ENCODE measurements around the gene POMT1. TPM values are rescaled to one million over a fixed set of nuclear protein-coding genes. Genes with fewer than 3 reads are reported as not detected.

Gene POMT1
- total RNA-seq, 1 donor from 2014 or later: 14.5 TPM

DNA sequence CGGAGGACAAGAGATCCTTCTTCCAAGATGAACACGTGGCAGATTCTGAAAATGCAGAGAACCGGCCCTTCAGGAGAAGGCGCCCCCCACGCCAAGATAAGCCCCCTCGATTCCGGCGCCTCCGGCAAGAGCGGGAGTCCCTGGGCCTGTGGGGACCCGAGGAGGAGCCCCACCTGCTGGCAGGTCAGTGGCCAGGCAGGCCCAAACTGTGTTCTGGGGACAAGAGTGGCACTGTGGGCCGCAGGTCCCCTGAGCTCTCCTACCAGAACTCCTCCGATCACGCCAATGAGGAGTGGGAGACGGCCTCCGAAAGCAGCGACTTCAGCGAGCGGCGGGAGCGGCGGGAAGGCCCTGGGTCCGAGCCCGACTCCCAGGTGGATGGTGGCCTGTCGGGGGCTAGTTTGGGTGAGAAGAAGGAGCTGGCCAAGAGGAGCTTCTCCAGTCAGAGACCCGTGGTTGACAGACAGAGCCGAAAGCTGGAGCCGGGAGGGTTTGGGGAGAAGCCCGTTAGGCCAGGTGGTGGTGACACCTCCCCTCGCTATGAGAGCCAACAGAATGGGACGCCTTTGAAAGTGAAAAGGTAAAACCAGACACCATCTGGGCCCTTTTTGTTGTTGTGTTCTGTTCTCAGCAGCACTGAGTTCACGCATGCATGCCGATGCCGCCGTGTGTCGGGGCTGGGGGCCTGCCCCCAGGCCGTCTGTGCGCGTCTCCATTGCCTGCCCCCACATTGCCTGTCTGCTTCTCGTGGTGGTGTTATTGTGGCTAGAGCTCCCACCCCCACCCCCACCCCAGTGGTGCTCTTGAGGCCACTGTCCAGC, 26.6 kb upstream of the POMT1 start:
- Histone ChIP-seq H3K9me3 (no peaks in the 10 kb centered on the region), H3K4me3 (no peak overlapping the region), H3K27ac (no peak overlapping the region), H3K4me1 (no peaks in the 10 kb centered on the region), H3K27me3 (no peaks in the 10 kb centered on the region), H3K36me3 (peaks cover 0 to 97% of the 10 kb centered on the region in 2 donors)
- TF ChIP-seq, protein P1, sequence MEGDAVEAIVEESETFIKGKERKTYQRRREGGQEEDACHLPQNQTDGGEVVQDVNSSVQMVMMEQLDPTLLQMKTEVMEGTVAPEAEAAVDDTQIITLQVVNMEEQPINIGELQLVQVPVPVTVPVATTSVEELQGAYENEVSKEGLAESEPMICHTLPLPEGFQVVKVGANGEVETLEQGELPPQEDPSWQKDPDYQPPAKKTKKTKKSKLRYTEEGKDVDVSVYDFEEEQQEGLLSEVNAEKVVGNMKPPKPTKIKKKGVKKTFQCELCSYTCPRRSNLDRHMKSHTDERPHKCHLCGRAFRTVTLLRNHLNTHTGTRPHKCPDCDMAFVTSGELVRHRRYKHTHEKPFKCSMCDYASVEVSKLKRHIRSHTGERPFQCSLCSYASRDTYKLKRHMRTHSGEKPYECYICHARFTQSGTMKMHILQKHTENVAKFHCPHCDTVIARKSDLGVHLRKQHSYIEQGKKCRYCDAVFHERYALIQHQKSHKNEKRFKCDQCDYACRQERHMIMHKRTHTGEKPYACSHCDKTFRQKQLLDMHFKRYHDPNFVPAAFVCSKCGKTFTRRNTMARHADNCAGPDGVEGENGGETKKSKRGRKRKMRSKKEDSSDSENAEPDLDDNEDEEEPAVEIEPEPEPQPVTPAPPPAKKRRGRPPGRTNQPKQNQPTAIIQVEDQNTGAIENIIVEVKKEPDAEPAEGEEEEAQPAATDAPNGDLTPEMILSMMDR (IDR thresholded peaks at IDR 0.05): peak in 1 of 3 experiments; percentile 9
- TF ChIP-seq POLR2A (IDR thresholded peaks at IDR 0.05) (no peak), POLR2AphosphoS5 (IDR thresholded peaks at IDR 0.05; ENCODE audit: insufficient read depth in 1 of 2, low read depth in 1 of 2) (peak in 1 of 2 donors; percentile 19)
- intact Hi-C loops (cut with DNase I): no loop called here
- DNase-seq (ENCODE audit: extremely low spot score in 2 of 2): no peak

DNA sequence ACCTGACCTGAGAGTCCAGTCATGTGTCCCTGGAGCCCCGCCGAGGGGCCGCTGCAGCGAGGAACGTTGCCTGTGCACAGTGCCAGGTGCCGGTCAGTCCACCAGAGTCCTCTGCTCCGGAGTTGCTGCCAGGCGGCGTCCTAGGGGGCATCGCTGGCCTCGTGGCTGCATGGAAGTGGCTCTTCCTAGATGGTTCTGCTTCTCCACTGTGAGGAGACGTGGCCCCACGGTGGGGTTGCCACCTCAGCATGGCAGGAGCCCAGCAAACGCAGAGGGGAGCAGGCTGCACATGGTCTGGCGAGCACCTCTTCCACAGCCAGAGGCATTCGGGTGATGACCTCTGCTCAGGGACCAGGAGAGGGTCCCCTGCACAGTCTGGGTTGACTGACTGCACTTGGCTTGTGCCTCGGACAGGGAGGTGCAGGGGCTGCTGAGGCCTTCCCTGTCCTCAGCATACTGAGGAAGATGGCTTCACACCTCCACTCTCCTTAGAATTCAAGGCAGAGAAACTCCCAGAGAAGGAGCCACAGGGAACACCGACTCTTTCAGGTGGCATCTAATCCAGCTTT, 25.9 kb upstream of the POMT1 start:
- Histone ChIP-seq H3K4me3 (no peak overlapping the region), H3K4me1 (peaks cover 5% of the 10 kb centered on the region), H3K27me3 (no peaks in the 10 kb centered on the region), H3K27ac (no peak overlapping the region), H3K9me3 (no peaks in the 10 kb centered on the region), H3K36me3 (peaks cover 0 to 93% of the 10 kb centered on the region in 2 donors)
- intact Hi-C loops (cut with DNase I): no loop called here
- TF ChIP-seq, protein P1 (IDR thresholded peaks at IDR 0.05): no peak
- no peak for TF ChIP-seq POLR2AphosphoS5 (IDR thresholded peaks at IDR 0.05; ENCODE audit: insufficient read depth in 1 of 2, low read depth in 1 of 2)
- no peak for TF ChIP-seq POLR2A (IDR thresholded peaks at IDR 0.05)
- no peak for DNase-seq (ENCODE audit: extremely low spot score in 2 of 2)

DNA sequence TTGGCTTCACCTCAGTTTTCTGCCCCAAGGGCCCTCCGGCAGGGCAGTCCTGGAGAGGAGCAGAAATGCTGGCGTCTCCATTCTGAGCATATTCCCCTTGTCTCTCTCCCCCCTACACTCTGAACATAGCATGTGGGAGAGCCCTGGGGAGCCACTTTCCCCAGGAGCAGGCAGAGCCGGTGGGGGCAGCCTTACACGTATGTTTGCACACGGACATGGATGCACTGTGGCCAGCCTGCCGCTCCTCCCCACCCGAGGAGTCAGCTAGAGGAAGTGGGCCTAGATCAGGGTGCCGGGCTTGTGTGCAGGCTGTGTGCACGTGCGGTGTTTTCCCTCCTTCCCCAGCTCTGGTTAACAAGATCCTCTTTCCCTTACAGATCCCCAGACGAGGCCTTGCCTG, 25.4 kb upstream of the POMT1 start:
- H3K27me3 ChIP-seq: no peaks in the 10 kb centered on the region
- H3K36me3 ChIP-seq: peaks cover 0 to 93% of the 10 kb centered on the region in 2 donors
- no peak for DNase-seq (ENCODE audit: extremely low spot score in 2 of 2)
- intact Hi-C loops (cut with DNase I): no loop called here
- TF ChIP-seq POLR2A (IDR thresholded peaks at IDR 0.05) (no peak), POLR2AphosphoS5 (IDR thresholded peaks at IDR 0.05; ENCODE audit: insufficient read depth in 1 of 2, low read depth in 1 of 2) (no peak)
- TF ChIP-seq, protein P1 (IDR thresholded peaks at IDR 0.05): no peak
- no peak overlapping the region for H3K27ac ChIP-seq
- H3K4me3 ChIP-seq: no peak overlapping the region
- peaks cover 8% of the 10 kb centered on the region for H3K4me1 ChIP-seq
- no peaks in the 10 kb centered on the region for H3K9me3 ChIP-seq

DNA sequence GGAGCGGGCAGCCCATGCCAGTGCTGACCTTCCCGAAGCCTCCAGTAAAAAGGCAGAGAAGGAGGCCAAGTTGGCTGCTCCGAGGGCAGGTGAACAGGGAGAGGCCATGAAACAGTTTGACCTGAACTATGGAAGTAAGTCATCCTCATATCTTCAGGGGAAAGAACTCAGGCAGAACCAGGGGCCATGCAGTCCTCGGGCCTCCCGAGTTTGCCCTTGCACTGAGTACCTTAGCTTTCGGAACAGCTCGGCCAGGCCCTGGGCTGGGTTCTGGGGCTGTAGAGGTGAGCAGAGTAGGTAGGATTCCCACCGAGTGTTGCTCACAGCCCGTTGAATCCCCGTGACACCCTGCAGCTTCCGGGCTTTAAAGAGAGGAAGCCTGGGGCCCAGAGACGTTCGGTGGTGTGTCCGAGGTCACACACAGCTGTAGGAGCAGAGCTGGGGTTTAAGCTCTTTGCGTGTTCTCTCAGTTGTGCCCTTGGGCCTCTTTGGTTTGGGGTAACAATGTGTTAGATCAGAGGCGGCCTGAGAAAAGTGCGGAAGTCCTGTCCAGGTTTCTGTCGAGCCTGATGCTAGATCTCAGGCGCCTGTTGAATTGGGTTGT, 24.8 kb upstream of the POMT1 start:
- peaks cover 0 to 93% of the 10 kb centered on the region in 2 donors for H3K36me3 ChIP-seq
- no peaks in the 10 kb centered on the region for H3K27me3 ChIP-seq
- H3K27ac ChIP-seq: no peak overlapping the region
- no peak overlapping the region for H3K4me3 ChIP-seq
- TF ChIP-seq POLR2A (IDR thresholded peaks at IDR 0.05) (no peak), POLR2AphosphoS5 (IDR thresholded peaks at IDR 0.05; ENCODE audit: insufficient read depth in 1 of 2, low read depth in 1 of 2) (no peak)
- TF ChIP-seq, protein P1 (IDR thresholded peaks at IDR 0.05): no peak
- H3K9me3 ChIP-seq: no peaks in the 10 kb centered on the region
- intact Hi-C loops (cut with DNase I): no loop called here
- H3K4me1 ChIP-seq: peaks cover 13% of the 10 kb centered on the region
- DNase-seq (ENCODE audit: extremely low spot score in 2 of 2): no peak
